HG03469 (cell line): ENCODE measurements around the gene CAPN10.
"Not testable (repeated sequence)": the region's sequence is repeated elsewhere in the genome, so short reads cannot be mapped to it uniquely, and the experiment has no call there.

ENCODE experiments used
- ATAC-seq: cut with Tn5 transposase; IDR thresholded peaks from one replicate; pipeline ENCODE4 v1.9.1; 2021; ENCODE audit warnings: mild to moderate bottlenecking, moderate library complexity, moderate number of reproducible peaks; ENCODE audit not compliant: unreplicated experiment

The CAPN10 gene

GRCh38 chr2:240563231-240563630 is 23.3 kb upstream of the CAPN10 start:
- not testable (repeated sequence) for ATAC-seq

DNA sequence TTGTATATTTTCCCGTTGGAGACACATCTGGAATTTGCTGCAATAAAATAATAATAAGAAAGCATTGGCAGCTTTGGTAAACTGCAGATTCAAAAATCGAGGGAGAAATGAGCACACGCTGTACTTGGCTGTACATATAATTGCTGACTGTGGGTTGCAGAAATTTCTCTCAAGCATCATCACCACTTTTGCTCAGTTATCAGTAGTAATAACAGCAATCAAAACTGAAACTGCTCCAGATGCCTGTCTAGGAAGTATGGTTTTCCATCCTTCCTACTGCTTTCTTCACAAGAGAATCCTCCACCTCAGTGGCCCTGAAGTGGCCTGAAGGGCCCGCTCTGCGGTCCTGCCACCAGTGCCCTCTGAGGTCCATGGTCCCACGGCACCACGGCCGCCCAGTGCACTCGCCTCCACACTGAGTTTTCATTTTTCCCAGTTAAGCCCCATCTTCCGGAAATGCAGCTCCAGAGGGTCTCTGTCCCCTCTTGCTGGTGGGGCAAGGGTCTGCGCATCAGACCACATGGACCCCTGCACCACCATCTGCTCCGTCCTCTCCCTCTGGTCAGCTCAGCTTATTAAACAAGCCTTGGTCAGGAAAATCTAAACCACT is 22.5 kb upstream of the CAPN10 start:
- ATAC-seq, result no peak

DNA sequence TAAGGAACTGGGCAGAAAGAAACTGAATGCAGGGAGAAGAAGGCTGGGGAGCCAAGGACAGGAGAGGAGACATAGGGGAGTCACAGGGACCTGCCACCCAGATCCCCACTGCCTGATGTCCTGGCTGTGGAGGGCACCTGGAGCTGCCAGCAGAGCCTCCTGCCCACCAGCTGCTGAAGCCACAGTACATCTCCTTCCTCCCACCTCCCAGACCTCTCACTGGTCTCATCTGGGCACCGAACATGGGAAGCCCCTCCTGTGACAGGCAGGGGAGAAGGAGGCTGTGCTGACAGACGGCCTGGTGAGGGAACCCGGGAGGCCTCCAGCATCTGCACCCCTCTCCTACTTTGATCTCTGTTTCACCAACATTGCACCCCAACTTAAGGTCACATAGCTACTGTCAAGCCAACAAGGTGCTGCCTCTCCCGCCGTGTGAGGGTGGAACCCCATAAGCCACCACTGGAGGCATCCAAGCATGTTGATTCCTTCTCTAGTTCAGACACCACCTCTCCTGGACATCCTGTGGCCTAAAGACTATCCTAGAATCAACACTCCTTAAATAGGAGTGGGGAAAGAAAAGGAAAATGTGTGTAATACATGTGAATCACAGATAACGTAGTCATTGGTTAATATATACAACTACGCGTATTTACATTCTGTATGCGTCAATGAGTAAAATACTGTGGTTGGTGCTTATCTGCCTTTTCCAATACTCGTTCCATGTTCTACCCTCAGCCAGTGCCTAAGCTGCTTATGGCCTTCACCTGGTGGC is 21.8 kb upstream of the CAPN10 start:
- no peak for ATAC-seq

GRCh38 chr2:240565333-240566202 is 21.0 kb upstream of the CAPN10 start:
- ATAC-seq, result peak; percentile 21

DNA sequence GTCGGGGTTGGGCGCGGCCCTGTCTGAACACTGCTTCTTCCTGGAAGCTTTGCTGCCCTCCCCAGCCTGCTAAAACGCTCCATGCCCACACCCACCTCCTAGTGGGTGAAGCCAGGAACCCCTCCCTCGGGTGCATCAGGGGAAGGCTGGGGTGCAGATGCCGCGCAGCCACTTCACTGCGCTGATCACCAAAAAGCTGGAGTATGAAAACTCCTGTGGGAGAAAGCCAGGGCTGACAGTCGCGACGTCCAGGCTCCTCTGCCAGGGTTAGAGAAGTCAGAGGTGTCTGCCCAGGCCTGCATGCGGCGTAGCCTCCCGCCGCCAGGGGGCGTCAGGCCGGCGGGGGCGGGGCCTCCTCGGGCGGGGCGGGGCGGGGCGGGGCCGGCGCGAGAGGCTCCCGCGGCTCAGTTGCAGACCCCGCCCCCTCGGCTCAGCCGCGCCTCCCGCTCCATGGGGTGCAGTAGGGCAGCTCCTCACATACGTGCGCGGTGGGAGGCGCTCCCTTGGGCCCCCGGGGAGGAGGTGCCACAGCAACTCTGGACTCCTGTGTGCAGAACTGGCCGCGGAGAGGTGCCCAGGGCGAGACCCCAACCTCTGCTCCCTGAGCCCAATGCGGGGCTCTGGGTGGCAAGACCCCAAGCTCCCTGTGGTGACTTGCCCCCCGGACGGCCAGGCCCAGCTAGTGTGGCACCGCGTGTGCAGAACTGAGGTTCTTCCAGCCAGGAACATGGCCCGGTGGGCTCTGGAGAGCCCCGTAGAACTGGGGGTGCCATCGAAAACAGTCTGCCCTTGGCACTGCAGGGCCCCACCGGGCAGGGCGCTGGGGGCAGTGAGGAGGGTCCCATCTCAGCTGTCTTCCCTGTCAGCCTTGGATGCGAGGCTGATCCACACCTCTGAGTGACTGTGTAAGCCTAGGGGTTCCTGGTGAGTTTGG is 20.1 kb upstream of the CAPN10 start:
- ATAC-seq, result peak; percentile 26

- ATAC-seq, result no peak
Observed at GRCh38 chr2:240567137-240567871, 19.2 kb upstream of the CAPN10 start.

- ATAC-seq, result no peak
Observed at GRCh38 chr2:240567872-240568677, 18.5 kb upstream of the CAPN10 start, which contains the start of gene RNPEPL1. RNPEPL1 (plus strand) TSS chr2:240568484; CDS start chr2:240568587, 103 bp downstream.

DNA sequence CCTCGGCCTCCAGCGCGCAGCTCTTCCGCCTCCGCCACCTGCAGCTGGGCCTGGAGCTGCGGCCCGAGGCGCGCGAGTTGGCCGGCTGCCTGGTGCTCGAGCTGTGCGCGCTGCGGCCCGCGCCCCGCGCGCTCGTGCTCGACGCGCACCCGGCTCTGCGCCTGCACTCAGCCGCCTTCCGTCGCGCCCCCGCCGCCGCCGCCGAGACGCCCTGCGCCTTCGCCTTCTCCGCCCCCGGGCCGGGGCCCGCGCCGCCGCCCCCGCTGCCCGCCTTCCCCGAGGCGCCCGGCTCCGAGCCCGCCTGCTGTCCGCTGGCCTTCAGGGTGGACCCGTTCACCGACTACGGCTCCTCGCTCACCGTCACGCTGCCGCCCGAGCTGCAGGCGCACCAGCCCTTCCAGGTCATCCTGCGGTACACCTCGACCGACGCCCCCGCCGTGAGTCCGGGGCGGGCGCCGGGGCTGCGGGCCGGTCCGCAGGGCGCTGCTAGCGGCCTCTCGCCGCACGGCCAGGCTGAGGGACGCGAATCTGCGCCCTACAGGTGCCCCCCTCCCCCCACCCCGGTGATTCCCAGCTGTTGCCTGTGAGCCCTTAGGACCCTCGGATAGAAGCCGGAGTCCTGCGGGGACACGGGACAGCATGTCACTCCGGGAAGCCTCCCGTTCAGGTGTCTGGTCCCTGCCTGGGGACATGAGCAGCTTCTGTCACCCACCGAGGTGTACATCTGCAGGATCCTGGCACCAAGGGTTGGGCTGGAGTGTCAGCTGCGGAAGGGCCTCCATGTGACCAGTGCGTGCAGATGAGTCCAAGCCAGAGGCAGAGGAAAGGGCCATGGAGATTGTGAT is 17.6 kb upstream of the CAPN10 start:
- ATAC-seq, result no peak

GRCh38 chr2:240569523-240569997 is 17.0 kb upstream of the CAPN10 start:
- no peak for ATAC-seq

GRCh38 chr2:240569998-240570530 is 16.5 kb upstream of the CAPN10 start:
- ATAC-seq, result no peak

- no peak for ATAC-seq
Observed at GRCh38 chr2:240570531-240571313, 15.8 kb upstream of the CAPN10 start.

DNA sequence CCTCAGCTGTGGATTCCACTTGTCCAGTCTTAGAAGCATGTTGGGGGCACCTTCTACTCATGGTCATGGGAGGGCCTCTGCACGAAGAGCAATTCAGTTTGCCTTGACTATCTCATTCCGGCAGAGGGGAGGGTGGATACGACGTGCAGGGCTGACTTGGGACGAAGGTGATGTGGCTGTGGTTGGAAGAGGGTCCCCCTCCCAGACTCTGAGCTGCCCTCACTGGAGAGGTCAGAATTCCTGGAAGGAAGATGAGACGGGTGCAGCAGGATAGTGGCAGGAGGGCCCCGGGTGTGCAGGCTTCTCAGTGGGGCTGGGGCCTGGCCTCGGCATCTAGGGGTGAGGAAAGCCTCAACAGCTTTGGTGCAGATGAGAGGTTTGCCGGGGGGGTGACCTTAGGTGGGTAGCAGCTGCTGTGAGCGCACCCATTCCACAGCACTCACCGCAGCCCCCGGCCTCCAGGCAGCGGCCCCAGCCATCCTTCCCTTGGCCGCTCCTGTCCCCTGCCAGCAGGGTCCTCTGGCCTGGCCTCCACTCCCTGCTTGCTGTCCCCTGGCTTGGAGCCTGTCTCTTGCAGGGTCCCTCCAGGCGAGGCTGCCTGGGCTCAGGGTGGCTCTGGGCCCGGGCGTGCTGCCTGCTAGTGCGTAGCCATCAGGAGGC is 15.1 kb upstream of the CAPN10 start:
- ATAC-seq, result no peak

GRCh38 chr2:240572141-240573031 is 14.1 kb upstream of the CAPN10 start:
- ATAC-seq, result no peak

GRCh38 chr2:240573071-240573515 is 13.4 kb upstream of the CAPN10 start:
- ATAC-seq, result no peak
